ENCODE data around the gene NCSTN. TPM values are rescaled to one million over a fixed set of nuclear protein-coding genes. Genes with fewer than 3 reads are reported as not detected.
A peak's percentile ranks its signal among the peaks of the same experiment; 100 is the strongest.

Gene NCSTN
- total RNA-seq, 1 experiment from 2014 or later = 67.8 TPM

DNA sequence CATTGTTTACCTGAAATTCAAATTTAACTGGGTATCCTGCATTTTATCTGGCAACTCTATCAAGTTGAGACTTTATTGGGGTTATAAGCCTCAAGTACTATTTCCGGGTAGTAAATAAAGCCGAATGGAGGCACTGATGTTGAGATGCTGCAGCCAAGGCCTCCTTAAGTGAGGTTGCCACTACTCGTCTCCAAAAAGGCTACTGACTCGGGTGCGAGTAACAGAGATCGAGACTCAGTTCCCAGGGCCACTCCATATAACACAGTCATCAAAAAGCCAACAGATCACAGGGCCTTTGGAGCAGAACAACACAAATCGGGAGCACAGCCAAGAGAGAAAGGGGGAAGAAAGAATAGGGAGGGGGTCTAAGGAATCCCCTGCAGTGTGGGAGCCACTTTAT lies 657 bp upstream of the NCSTN start:
- H3K56ac ChIP-seq (ENCODE audit: insufficient read length, low read depth, low read length) = no peak overlapping the region
- no peak overlapping the region for H2BK120ac ChIP-seq (ENCODE audit: low read depth, low read length, poor library complexity, severe bottlenecking)
- H3K9me3 Mint-ChIP-seq = peaks cover 0 to 3% of the 10 kb centered on the region in 2 experiments; a peak in 1 of 5 replicates
- H3K9ac ChIP-seq (ENCODE audit: extremely low read depth, insufficient read length, low read length) = peak overlapping the region; percentile 78
- H2BK5ac ChIP-seq (ENCODE audit: insufficient read length, low read length) = no peak overlapping the region
- H2AFZ ChIP-seq (ENCODE audit: low read length) = no peak overlapping the region
- no peaks in the 10 kb centered on the region for H3K27me3 ChIP-seq (ENCODE audit: insufficient read depth, low read length)
- H3K4me1 ChIP-seq (ENCODE audit: insufficient read depth, low read length) = no peaks in the 10 kb centered on the region
- H3K18ac ChIP-seq (ENCODE audit: insufficient read length, low read depth, low read length) = no peak overlapping the region
- no peak overlapping the region for H4K91ac ChIP-seq (ENCODE audit: insufficient read length, low read depth, low read length)
- no peak overlapping the region for H4K5ac ChIP-seq (ENCODE audit: insufficient read length, low read depth, low read length)
- no peak overlapping the region for H2AK5ac ChIP-seq (ENCODE audit: insufficient read length, low read length)
- no peak overlapping the region for H3K14ac ChIP-seq (ENCODE audit: insufficient read depth, low read length)
- H3K23me2 ChIP-seq (ENCODE audit: insufficient read length, low read depth, low read length, poor library complexity, severe bottlenecking) = peaks cover 7% of the 10 kb centered on the region
- DNase-seq = no peak
- peak overlapping the region; percentile 99 to 100 for H3K4me3 Mint-ChIP-seq
- no peak overlapping the region for H2BK15ac ChIP-seq (ENCODE audit: low read depth, low read length)
- TF ChIP-seq, protein P1, sequence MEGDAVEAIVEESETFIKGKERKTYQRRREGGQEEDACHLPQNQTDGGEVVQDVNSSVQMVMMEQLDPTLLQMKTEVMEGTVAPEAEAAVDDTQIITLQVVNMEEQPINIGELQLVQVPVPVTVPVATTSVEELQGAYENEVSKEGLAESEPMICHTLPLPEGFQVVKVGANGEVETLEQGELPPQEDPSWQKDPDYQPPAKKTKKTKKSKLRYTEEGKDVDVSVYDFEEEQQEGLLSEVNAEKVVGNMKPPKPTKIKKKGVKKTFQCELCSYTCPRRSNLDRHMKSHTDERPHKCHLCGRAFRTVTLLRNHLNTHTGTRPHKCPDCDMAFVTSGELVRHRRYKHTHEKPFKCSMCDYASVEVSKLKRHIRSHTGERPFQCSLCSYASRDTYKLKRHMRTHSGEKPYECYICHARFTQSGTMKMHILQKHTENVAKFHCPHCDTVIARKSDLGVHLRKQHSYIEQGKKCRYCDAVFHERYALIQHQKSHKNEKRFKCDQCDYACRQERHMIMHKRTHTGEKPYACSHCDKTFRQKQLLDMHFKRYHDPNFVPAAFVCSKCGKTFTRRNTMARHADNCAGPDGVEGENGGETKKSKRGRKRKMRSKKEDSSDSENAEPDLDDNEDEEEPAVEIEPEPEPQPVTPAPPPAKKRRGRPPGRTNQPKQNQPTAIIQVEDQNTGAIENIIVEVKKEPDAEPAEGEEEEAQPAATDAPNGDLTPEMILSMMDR (conservative IDR thresholded peaks at IDR 0.05) = no peak
- no peak overlapping the region for H4K8ac ChIP-seq (replicated peaks; ENCODE audit: insufficient read length, low read depth, low read length)
- H3K4ac ChIP-seq (ENCODE audit: low read depth, low read length) = no peak overlapping the region
- no peak overlapping the region for H3K23ac ChIP-seq (ENCODE audit: insufficient read length, low read depth, low read length)
- no peak overlapping the region for H3K27ac ChIP-seq (ENCODE audit: insufficient read length, low read depth, low read length)
- no peak overlapping the region for H2BK12ac ChIP-seq (ENCODE audit: insufficient read length, low read depth, low read length)
- no peaks in the 10 kb centered on the region for H4K20me1 ChIP-seq (ENCODE audit: control insufficient read depth, insufficient read depth, insufficient read length)
- peaks cover 2% of the 10 kb centered on the region; the same call in 1 of the 2 replicates for H3K27me3 Mint-ChIP-seq (ENCODE audit: low read depth)
- H3K79me2 ChIP-seq (ENCODE audit: insufficient read depth, low read length) = peaks cover 12% of the 10 kb centered on the region; the same call in 1 of the 2 replicates
- no peaks in the 10 kb centered on the region for H3K9me3 ChIP-seq (ENCODE audit: control insufficient read depth, low read depth, low read length)
- H3K4me1 Mint-ChIP-seq = peaks cover 25 to 26% of the 10 kb centered on the region in 2 experiments
- H3T11ph ChIP-seq (ENCODE audit: low read length) = no peak overlapping the region
- H3K36me3 Mint-ChIP-seq (ENCODE audit: insufficient read depth in 1 of 3, low read depth in 3 of 3) = peaks cover 10 to 46% (median 46%) of the 10 kb centered on the region in 3 experiments; a peak in 6 of 7 replicates
- peak overlapping the region; percentile 95 for H3K4me2 ChIP-seq (ENCODE audit: insufficient read depth, insufficient read length, low read length)
- H3K27ac Mint-ChIP-seq = peak overlapping the region; percentile 98 to 99 (median 98)
- no peak overlapping the region for H2BK20ac ChIP-seq (ENCODE audit: low read depth, low read length, poor library complexity, severe bottlenecking)
- WGBS (ENCODE audit: extremely low coverage, insufficient read length, low lambda C conversion rate) = no CpG with 5 or more reads among the region's 7 CpGs
- peaks cover 9% of the 10 kb centered on the region for H3K79me1 ChIP-seq (ENCODE audit: insufficient read depth, low read depth, low read length, poor library complexity, severe bottlenecking)

Measured in H9 (cell line).